HG02885 (cell line): Measurements from ENCODE around the gene UBXN11.

Source experiments
- ATAC-seq: cut with Tn5 transposase; IDR thresholded peaks from one replicate; pipeline ENCODE4 v1.9.1; 2021; ENCODE audit warnings: mild to moderate bottlenecking; ENCODE audit not compliant: unreplicated experiment, poor library complexity

Gene UBXN11

DNA sequence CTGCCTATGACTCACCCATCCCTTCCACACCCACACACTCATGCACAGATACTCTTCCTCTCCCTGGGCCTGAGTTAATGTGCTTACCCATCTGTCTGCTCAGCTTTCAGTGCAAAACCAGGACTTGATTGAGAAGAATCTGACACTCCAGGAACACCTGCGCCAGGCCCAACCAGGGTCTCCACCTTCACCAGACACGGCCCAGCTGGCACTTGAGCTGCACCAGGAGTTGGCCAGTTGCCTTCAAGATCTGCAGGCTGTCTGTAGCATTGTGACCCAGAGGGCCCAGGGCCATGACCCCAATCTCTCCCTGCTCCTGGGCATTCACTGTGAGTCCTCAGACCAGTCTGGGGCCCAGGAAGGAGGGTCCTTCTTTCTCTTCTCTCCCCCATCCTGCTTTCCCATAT lies 30.0 kb downstream of the UBXN11 start:
- ATAC-seq = no peak

DNA sequence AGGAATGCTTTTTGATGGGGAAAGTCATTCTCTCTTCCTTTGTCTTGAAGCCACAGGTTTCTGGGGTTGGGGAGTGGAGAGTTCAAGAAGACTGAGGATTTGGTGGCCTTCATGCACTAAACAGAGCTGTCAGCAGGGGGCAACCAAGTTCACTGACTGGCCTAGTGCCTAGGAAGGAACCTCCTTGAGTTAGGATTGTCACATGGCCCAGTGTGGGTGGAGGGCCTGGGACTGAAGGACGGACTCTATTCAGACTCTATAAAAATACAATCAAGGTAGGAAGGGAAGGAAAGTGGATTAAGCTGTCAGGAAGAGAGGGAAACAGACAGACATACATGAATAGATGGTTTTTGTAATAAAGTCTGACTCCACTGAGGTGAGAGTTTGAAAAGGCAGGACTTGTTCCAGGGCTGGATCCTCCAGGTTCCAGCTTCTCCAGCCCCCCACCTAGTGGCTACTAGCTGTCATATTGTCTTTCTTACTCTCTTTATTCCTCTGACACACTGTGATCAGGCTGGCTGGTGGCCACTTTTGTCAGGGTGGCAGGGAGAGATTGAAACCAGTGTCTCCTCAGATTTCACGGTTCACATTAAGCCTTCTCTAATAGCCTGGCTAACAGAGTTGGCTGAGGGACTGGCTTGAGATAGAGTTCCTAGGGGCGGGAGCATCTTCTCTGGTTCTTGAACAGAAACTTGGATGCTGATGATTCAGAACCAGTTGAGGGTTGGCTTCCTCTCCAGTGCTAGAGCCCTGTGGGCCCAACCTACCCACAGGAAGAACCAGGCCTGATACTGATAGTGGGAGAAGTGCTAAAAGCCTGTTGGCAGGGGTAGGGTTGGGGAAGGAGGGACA lies 30.6 kb downstream of the UBXN11 start:
- ATAC-seq = peak; percentile 39

DNA sequence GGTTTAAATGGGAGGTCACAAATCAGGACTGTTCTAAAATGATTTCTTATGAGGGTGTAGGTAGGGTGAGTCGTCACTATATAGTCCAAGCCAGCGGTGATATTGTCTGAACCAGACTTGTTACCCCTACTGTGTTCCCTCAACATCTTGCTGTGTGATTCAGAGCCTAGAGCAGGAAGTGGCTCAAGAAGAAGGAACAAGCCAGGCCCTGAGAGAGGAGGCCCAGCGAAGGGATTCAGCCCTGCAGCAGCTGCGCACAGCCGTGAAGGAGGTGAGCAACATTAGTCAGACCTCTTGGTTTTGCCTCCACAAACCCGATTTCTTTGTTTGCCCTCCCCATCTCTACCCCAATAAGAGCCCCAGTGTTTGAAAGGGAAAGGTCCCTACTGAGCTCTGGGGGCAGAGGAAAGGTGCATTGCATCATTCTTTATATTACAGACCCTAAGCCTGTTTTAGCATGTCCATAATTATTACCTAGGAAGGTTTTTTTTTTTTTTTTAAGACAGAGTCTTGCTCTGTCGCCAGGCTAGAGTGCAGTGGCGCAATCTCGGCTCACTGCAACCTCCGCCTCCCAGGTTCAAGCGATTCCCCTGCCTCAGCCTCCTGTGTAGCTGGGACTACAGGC lies 31.5 kb downstream of the UBXN11 start:
- ATAC-seq = no peak

DNA sequence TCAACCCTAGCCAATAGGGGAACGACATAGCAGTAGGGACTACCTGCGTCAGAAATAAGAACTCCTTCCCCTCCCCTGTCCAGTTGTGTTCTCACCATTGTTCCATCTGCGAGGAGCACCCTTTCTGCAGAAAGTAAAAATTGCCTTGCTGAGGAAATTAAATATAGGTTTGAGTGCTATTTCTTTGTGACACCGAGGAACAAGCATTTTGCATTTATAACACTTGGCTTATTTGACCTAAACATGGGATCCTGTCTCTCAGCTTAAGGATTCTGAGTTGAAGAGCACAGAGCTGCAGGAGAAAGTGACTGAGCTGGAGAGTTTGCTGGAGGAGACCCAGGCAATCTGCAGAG lies 37.3 kb downstream of the UBXN11 start:
- no peak for ATAC-seq

DNA sequence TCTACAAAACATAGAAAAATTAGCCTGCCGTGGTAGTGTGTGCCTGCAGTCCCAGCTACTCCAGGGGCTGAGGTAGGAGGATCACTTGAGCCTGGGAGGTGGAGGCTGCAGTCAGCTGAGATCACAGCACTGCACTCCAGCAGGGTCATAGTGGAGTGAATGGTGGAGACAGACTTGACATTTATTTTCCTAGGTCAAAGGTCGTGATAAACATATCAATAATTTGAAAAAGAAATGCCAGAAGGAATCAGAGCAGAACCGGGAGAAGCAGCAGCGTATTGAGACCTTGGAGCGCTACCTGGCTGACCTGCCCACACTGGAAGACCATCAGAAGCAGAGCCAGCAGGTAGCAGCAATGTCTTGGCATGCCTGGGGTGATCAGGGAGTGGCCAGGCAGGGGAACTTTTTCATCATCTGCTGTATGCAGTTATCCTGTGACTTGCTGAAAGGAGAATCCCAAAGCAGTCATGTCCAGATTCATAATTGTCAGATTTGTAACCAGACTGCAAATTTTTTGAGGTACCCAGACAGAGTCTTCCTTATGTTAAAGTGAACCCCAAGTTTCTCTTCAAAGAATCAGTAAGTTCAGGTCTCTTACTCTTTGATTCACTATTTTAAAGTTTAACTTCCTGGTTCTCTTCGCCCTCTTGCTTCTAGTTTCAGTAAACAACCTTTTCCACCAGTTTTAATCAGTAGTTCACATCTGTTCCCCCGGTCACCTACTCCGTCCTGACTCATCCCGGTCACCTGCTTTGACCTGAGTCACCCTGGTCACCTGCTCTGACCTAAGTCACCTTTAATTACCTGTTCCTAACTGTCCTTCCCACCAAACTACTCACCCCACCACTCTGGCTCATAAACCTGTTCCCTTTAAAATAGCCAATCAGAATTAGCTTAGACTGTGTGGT lies 37.9 kb downstream of the UBXN11 start:
- no peak for ATAC-seq

DNA sequence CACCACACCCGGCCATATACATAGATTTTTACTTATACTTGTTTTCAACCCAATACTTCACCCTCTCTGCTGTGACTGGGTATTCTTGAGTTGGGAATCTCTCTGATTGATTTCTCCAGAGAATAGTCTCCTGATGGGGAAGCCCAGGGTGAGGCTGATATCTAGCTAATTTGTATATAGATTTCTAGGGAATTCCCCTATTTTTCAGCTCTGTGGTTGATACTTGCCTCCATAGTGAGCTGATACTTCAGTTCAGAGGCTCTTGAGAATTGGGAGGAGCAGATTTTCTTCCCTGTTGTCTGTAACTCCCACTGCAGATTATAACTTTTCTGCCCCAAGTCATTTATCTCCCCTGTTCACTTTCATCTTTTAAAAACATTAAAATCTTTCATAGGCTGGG lies 41.0 kb downstream of the UBXN11 start:
- no peak for ATAC-seq

DNA sequence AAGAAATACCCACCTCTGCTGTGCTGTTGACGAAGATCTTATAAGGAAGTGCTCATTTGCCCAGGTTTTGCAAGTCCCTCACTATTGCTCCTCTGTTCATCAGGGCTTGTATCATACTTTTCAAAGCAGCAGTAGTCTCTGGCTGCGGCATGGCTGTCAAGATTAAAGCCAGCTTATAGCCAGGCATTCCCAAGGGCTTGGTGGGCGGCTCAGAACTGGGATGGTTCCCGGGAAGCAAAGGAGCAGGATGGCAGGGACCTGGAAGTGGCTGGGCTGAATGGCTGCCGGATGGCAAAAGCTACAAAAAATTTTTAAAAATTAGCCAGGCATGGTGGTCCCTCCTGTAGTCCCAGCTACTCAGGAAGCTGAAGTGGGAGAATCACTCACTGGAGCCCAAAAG lies 43.2 kb downstream of the UBXN11 start:
- ATAC-seq = no peak

DNA sequence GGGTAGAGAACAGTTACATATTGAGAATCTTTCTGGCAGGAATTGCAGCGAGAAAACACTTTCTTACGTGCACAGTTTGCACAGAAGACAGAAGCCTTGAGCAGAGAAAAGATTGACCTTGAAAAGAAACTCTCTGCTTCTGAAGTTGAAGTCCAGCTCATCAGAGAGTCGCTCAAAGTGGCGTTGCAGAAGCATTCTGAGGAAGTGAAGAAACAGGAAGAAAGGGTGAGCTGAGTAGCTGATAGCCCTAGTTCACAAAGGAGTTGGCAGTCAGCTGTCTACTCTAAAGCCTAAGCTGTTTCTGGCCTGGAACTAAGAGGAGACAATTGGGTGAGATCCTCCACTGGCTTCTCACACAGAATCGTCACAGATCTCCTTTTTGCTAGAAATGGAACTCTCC lies 46.9 kb downstream of the UBXN11 start:
- no peak for ATAC-seq

DNA sequence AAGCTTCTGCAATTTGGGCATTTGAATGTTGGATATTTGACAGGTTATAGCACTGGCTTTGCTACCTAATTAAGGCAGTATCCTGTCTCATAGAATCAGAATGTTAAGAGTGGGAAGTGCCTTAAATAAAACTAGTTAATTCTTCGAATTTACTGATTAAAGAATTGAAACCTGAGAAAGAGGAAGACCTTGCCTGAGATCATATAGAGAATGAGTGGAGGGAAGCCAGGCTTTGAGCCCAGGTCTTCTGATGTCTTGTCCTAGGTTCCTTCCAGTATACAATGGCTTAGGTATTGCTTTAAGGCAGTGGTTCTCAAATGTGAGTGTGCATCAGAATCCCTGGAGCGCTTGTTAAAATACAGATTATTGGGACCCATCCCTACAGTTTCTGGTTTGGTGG lies 47.4 kb downstream of the UBXN11 start:
- ATAC-seq = no peak

DNA sequence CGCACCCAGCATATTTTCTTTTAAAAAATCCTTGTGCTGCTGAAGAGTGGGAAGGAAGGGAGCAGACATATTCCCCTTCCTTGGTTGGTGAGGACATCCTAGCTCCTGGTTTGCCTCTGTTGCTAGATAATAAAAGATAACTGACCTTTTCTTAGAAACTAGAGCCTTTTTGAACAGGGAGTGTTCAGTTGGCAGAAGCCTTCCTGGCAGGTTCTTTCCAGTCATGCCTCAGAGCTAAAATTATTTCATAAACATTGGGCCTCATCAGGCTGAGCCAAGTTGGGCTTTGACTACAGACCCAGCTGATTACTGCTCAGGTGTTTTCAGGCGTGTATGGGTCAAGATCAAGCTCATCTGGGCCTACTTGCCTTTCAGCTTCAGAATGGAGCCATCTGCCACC lies 49.2 kb downstream of the UBXN11 start:
- no peak for ATAC-seq

DNA sequence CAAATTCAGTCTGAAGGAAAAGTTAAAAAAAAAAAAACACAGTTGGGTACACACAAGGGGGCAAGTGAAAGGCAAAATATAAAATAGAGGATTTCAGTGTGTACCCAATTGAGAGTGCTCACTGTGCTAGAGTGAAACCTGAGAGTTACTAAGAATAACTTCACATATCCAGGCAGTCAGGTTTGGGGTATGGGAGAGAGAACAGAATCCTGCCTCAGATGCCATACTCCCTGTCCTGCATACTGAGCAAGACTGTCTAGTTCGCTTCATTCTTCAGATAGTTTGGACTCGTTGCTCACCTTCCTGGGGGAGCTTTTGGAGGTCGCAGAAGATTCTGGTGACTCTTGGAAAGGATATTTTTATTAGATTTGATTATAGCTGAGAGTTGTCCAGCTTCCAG lies 52.0 kb downstream of the UBXN11 start:
- ATAC-seq = no peak

DNA sequence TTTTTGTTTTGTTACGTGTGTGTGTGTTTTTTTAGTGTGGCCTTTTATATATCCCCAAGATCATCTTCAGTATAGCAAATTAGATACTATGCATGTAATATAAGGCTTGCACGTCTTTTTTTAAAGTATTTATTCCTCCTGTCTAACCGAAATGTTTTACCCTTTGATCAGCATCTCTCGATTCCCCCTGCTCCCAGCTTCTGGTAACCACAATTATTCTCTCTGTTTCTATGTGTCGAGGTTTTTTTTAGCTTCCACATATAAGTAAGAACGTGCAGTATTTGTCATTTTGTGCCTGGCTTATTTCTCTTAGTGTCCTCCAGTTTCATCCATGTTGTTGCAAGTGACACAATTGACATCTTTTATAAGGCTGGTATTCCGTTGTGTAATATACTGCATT lies 53.7 kb downstream of the UBXN11 start:
- ATAC-seq = no peak

DNA sequence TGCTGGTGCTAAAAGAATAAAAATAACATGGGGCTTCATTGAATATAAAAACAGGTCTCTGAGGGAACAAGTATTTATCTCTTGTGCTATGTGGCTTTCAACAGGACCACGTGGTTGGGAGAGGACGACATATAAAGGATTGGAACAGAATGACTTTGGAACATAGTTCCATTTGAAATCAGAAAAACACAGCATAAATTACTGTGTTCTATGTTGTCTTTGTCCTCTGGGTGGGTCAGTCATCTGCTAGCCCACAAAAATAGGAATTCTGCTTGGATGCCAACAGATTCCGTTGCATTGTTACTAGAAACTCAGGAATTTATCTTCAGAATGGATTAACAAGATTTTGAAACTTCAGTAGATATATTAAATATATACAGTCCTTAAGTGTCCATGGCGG lies 66.5 kb downstream of the UBXN11 start:
- no peak for ATAC-seq

DNA sequence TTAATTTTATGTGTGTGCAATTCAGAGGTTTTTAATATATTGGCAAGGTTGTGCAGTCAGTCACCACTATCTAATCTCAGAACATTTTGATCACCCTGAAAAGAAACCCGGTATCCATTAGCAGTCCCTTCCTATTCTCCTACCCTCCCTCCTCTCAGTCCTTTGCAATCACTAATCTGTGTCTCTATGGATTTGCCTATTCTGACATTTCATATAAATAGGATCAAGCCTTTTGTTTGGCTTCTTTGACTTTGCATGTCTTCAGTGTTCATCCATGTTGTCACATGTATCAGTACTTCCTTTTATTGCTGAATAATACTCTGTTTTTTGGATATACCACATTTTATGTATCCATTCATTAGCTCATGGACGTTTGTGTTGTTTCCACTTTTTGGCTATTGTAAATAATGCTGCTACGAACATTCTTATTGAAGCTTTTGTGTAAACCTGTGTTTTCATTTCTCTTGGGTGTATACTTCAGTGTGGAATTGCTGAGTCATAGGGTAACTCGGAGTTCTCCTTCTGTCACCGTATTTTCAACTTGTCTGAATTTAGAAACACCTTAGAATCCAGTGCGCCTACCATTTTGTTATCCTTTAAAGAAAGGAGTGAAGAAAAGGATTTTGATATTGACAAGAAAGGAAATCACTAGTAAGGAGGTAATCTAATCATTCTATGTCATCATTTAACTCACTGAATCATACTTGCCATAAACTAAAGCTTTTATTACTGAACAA lies 69.0 kb downstream of the UBXN11 start:
- ATAC-seq = no peak

DNA sequence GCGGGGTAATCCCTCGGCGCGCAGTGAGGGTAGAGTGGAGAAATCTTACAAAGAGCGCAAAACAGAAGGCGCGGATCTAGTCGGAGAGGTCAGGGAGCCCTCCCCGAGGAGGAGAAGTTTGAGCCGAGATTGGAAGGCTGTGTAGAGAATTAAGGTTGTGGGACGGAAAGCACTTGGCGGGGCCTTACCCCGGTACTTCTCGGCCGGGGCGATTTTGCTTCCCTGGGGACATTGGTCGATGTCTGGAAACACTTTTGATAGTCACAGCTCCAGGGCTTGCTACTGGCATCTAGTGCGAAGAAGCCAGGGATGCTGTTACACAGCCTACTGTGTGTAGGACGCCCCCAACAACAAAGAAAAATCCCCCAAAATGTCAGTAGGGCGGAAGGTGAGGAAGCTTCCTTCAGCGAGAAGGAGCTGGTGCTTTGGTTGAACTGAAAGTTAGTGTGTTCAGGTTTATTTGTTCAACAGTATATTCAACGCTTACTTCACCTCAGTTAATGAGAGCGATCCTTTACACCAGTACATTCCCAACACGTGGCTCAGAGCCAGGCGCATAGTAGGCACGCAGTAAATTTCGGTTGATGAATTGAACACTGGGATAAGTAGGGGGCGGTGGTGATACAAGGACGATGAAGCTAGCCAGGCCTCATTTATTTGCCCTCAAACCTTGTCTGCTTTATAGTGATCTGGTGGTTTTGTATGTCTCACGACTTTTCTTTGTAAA lies 71.6 kb downstream of the UBXN11 start:
- no peak for ATAC-seq

DNA sequence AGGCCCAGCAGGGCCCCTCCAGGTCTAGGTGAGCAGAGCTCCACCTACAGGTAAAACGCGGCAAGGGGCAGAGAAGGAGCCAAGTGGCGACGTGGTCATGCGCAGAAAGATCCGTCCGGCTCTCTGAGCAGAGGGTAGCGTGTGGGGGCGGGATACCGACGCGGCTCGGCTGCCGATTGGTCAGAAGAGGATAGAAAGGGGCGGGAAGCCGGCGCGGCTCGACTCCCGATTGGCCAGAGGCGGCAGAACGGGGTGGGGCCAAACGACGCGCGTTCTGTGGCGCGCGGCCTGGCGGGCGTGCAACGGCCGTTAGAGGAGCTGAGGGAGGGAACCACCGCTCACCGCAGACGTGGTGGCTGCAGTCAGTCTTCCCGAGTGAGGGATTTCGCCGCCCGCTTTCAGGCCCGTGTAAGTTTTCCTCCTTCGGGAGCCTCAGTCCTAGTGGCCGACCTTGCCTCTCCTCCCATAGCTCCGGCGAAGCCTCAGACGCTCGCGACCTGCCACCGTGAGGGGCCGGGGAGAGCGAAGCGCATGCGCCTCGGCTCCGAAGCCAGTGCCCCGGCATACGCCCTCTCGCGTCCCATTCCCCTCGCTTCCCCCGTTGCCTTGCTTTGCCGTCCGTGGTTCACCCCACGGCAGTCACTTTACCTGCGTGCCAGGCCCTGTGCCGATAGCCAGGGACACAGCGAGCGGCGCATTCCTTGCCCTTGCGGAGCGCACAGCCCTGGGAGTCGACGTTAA lies 72.4 kb downstream of the UBXN11 start, which contains the start of gene CEP85:
Gene CEP85 (plus strand): TSS at position 298 of the 741 bp plus-strand sequence. CDS start 5,584 bp downstream, outside the sequence.
- ATAC-seq = peak; percentile 90
